Measurements from ENCODE around the gene REC8.

DNA sequence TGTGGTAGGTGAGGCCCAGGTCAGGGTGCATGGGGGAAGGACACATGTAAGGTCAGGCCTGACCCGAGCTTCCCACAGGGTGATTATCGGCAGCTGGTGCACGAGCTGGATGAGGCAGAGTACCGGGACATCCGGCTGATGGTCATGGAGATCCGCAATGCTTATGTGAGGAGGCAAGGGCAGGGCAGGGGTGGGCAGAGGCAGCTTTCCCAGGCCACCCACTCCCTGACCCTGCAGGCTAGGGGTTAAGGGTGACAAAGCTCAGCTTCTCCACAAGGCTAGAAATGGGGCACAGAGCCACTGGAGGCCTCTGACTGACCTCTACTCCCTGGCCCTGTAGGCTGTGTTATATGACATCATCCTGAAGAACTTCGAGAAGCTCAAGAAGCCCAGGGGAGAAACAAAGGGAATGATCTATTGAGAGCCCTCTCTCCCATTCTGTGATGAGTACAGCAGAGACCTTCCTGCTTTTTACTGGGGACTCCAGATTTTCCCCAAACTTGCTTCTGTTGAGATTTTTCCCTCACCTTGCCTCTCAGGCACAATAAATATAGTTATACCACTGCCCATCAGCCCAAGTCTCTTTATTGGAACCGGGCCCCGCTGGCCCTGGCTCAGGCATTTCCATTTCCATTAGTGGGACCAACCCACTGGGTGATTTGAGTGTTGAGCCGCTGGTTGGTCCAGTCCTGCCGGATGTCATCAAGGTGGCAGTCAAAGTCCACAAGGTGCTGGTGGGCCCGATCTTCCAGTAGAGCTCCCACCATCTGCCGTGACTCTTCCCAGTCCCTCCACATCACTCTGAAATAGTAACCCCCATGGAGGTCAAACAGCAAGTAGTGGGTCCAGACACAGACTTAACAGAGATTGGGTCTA, 33.2 kb upstream of the REC8 start:
- TF ChIP-seq EZH2 (IDR thresholded peaks at IDR 0.05; ENCODE audit: borderline replicate concordance, low read length): no peak
- TF ChIP-seq, protein P1, sequence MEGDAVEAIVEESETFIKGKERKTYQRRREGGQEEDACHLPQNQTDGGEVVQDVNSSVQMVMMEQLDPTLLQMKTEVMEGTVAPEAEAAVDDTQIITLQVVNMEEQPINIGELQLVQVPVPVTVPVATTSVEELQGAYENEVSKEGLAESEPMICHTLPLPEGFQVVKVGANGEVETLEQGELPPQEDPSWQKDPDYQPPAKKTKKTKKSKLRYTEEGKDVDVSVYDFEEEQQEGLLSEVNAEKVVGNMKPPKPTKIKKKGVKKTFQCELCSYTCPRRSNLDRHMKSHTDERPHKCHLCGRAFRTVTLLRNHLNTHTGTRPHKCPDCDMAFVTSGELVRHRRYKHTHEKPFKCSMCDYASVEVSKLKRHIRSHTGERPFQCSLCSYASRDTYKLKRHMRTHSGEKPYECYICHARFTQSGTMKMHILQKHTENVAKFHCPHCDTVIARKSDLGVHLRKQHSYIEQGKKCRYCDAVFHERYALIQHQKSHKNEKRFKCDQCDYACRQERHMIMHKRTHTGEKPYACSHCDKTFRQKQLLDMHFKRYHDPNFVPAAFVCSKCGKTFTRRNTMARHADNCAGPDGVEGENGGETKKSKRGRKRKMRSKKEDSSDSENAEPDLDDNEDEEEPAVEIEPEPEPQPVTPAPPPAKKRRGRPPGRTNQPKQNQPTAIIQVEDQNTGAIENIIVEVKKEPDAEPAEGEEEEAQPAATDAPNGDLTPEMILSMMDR (conservative IDR thresholded peaks at IDR 0.05 in 1 of 2, IDR thresholded peaks at IDR 0.05 in 1 of 2; ENCODE audit: extremely low read depth in 1 of 2, insufficient read depth in 1 of 2, low read depth in 1 of 2, low read length in 2 of 2): no peak
